Effector memory CD8-positive, alpha-beta T cell (primary cell): Measurements from ENCODE around the gene RAPGEFL1.
"Not testable (repeated sequence)": the region's sequence is repeated elsewhere in the genome, so short reads cannot be mapped to it uniquely, and the experiment has no call there.

Experiments used
- ATAC-seq: fragments of 150-1000 bp; cut with Tn5 transposase; replicated peaks from 2 replicates; pipeline ENCODE4 v1.10.0; 2021; ENCODE audit warnings: mild to moderate bottlenecking, moderate library complexity
- DNase-seq, 3 experiments: peaks; one replicate each; pipeline ENCODE4 v3.0.0; 2021
- H3K27ac Mint-ChIP-seq, 2 donors: one replicate each; pipeline ENCODE4 v1.8.0; 2022; ENCODE audit warnings: mild to moderate bottlenecking in 2 of 2, mixed read lengths in 2 of 2, moderate library complexity in 2 of 2
- H3K27me3 Mint-ChIP-seq, 2 donors: one replicate each; pipeline ENCODE4 v1.8.0; 2022; ENCODE audit warnings: mixed read lengths in 2 of 2
- H3K36me3 Mint-ChIP-seq: one replicate; pipeline ENCODE4 v1.8.0; 2022; ENCODE audit warnings: mild to moderate bottlenecking, moderate library complexity, mixed read lengths; ENCODE audit not compliant: insufficient read depth
- H3K4me1 Mint-ChIP-seq, 2 donors: one replicate each; pipeline ENCODE4 v1.8.0; 2022; ENCODE audit warnings: low read depth in 2 of 2, mixed read lengths in 2 of 2
- H3K4me3 Mint-ChIP-seq, 2 donors: one replicate each; pipeline ENCODE4 v1.8.0; 2022; ENCODE audit warnings: mild to moderate bottlenecking in 2 of 2, mixed read lengths in 2 of 2, moderate library complexity in 2 of 2
- H3K9me3 Mint-ChIP-seq, 2 donors: one replicate each; pipeline ENCODE4 v1.8.0; 2022; ENCODE audit warnings: mixed read lengths in 2 of 2
- total RNA-seq, 9 experiments: gene quantifications; one replicate each; lab custom pipeline; 2026; lab: John Stamatoyannopoulos, UW

Gene RAPGEFL1, protein sequence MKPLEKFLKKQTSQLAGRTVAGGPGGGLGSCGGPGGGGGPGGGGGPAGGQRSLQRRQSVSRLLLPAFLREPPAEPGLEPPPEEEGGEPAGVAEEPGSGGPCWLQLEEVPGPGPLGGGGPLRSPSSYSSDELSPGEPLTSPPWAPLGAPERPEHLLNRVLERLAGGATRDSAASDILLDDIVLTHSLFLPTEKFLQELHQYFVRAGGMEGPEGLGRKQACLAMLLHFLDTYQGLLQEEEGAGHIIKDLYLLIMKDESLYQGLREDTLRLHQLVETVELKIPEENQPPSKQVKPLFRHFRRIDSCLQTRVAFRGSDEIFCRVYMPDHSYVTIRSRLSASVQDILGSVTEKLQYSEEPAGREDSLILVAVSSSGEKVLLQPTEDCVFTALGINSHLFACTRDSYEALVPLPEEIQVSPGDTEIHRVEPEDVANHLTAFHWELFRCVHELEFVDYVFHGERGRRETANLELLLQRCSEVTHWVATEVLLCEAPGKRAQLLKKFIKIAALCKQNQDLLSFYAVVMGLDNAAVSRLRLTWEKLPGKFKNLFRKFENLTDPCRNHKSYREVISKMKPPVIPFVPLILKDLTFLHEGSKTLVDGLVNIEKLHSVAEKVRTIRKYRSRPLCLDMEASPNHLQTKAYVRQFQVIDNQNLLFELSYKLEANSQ
- 4.8 to 10.0 (median 6.1) reads per million in 9 experiments for total RNA-seq

DNA sequence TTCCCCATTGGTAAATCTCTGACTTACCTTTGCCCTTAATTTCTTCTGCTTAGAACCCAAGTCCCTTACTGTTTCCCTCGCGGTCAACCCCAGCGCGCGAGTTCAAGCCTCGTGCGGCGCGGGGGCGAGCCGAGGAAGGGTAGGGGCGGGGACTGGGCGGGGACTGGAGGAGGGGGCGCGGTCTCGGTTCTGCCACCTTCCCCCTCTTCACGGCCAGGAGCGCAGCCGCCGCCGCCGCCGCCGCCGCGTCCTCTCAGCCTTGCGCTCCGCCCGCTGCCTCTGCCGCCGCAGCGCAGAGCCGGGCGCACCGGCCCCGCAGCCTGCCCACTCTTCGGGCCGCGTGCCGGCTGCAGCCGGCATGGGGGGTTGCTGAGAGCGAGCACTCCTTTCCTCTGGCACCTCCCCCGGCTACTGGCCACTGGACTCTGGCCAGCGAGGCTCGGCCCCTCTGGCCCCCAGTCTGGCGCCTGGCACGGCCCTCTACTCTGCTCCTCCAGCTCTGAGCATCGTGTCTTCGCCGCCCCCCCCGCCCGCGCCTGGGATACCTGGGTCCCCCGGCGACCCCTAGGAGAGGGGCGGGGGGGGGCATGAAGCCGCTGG lies at the start of gene RAPGEFL1:
RAPGEFL1 (plus strand) TSS at position 196 of the 600 bp plus-strand sequence; CDS start at position 588, 392 bp downstream.
- H3K27ac Mint-ChIP-seq: no peak within 1 kb of the TSS

DNA sequence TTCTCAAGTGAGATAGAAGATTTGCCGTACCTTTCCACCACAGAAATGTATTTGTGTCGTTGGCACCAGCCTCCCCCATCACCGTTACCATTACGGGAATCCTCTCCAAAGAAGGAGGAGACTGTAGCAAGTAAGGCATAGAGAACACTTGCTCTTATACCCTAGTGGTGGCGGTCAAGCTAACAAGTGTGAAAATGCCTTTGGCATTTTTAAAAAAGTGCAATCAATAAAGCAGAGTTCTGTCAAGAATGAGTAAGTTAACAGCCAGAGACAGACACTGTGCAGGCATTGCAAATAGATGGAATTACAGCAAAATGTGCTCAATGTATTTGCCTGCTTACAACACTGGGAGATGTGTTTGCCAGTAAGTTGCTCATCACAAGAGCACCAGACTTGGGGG lies 47.8 kb upstream of the RAPGEFL1 start:
- peaks cover 9 to 11% of the 10 kb centered on the region in 2 donors for H3K4me1 Mint-ChIP-seq
- H3K27ac Mint-ChIP-seq: peak overlapping the region in 1 of 2 donors; percentile 80
- H3K4me3 Mint-ChIP-seq: no peak overlapping the region
- H3K27me3 Mint-ChIP-seq: no peaks in the 10 kb centered on the region
- H3K36me3 Mint-ChIP-seq: peaks cover 83% of the 10 kb centered on the region
- DNase-seq (no peak), ATAC-seq (no peak)
- no peaks in the 10 kb centered on the region for H3K9me3 Mint-ChIP-seq

More for the DNA sequence above, at the start of gene RAPGEFL1:
- peaks cover 26% of the 10 kb centered on the region for H3K36me3 Mint-ChIP-seq
- H3K27me3 Mint-ChIP-seq: no peaks in the 10 kb centered on the region
- peak; percentile 98 for ATAC-seq
- peak; percentile 54 to 72 (median 68) for DNase-seq
- H3K4me3 Mint-ChIP-seq: peak within 1 kb of the TSS; percentile 43 to 67
- peaks cover 0 to 9% of the 10 kb centered on the region in 2 donors for H3K4me1 Mint-ChIP-seq
- no peaks in the 10 kb centered on the region for H3K9me3 Mint-ChIP-seq

DNA sequence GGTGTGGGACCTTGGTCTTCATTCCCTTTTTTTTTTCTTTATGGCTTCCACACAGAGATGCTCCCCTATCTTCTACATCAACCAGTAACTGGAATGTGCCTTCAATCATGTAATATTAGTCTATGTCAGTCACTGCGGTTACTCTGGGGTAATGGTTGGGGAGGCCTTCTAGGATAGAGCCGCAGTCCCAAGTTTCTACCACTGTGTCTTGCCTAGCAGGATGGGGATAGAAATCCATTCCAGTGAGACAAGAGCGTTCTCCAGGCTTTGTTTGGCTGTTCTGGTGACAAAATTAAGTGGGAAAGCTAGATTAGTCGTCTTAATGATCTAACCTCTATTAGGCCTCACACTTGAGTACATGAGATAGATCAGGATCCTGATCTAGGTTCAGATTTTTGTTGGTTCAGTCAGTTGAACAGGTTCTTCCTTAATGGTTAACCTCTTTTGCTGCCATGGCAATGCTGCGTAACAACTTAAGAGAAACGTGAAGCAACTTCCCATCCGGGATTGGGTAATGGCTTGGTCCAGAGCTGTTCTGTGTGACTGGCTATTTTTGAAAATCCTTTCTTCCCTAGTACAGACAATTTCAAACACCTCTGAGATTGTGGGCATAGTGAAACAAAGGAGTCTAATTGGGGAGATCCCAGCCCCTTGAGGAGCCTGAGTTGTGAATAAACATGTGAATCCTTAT lies 46.8 kb upstream of the RAPGEFL1 start:
- Mint-ChIP-seq H3K36me3 (peaks cover 85% of the 10 kb centered on the region), H3K4me1 (peaks cover 8 to 9% of the 10 kb centered on the region in 2 donors), H3K27ac (peak overlapping the region in 1 of 2 donors; percentile 74), H3K9me3 (no peaks in the 10 kb centered on the region), H3K4me3 (no peak overlapping the region), H3K27me3 (no peaks in the 10 kb centered on the region)
- DNase-seq: no peak
- no peak for ATAC-seq

DNA sequence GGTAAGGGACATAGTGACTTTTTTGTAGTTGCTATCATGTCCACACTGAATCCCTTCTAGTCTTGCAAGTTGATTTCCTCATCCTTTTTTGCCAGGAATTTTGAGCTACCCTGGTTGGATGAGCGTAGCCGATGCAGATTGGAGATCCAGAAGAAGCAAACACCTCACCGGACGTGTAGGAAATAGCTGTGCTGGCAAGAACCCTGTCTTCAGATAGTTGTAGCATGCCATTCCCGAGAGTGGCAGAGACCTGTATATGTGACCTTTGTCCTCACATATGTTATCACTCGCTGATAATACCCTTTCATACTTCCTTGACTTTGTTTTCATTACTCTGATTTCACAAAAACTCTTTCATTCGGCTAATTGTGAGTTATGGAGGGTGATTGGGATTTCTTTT lies 43.1 kb upstream of the RAPGEFL1 start:
- H3K4me3 Mint-ChIP-seq: no peak overlapping the region
- DNase-seq (no peak), ATAC-seq (no peak)
- H3K27ac Mint-ChIP-seq: peak overlapping the region; percentile 8 to 82
- H3K4me1 Mint-ChIP-seq: peaks cover 8% of the 10 kb centered on the region in 2 donors
- no peaks in the 10 kb centered on the region for H3K9me3 Mint-ChIP-seq
- H3K27me3 Mint-ChIP-seq: no peaks in the 10 kb centered on the region
- H3K36me3 Mint-ChIP-seq: peaks cover 78% of the 10 kb centered on the region

DNA sequence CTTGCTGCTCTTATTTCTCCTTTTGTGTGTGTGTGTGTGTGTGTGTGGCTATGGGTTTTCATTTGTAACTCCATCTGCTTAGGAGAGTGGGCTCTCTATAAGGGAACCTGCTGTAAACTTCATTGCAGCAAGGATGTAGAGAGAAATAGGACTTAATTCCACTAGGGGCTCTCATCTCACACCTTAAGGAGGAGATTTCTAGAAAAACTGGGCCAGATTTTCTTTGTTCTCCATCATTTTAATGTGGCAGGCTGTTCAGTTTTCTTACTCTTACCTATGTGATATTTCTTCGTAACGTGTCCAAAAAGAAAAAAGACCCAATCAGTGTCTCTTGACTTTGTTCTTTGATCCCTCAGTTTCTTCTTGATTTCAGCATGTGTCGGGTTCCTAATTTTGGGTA lies 41.5 kb upstream of the RAPGEFL1 start:
- ATAC-seq (no peak), DNase-seq (no peak)
- Mint-ChIP-seq H3K27ac (peak overlapping the region; percentile 8 to 82), H3K27me3 (no peaks in the 10 kb centered on the region), H3K9me3 (no peaks in the 10 kb centered on the region), H3K36me3 (peaks cover 78% of the 10 kb centered on the region), H3K4me1 (peaks cover 12 to 22% of the 10 kb centered on the region in 2 donors), H3K4me3 (no peak overlapping the region)

DNA sequence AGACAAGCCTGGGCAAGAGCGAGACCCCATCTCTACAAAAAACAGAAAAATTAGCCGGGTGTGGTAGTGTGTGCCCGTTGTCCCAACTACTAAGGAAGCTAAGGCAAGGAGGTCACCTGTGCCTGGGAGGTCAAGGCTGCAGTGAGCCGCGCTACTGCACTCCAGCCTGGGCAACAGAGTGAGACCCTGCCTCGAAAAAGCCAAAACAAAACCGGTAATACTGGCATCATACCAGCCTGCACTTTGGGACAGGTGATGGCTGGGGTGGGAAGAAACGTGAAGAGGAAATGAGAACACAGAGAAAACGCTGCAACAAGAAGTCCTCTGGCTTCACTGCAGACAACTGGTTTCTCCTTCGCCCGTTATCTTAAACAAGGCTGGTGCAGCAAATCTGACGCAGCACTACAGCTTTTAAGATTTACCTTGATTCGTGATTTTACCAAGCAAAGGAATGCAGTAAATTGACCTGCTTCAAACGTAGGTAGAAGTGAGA lies 37.7 kb upstream of the RAPGEFL1 start:
- Mint-ChIP-seq H3K4me1 (peaks cover 25 to 37% of the 10 kb centered on the region in 2 donors), H3K27me3 (no peaks in the 10 kb centered on the region), H3K4me3 (peak overlapping the region; percentile 72 to 83), H3K27ac (peak overlapping the region; percentile 97 to 98), H3K36me3 (peaks cover 67% of the 10 kb centered on the region), H3K9me3 (no peaks in the 10 kb centered on the region)
- no peak for DNase-seq
- peak; percentile 16 for ATAC-seq

DNA sequence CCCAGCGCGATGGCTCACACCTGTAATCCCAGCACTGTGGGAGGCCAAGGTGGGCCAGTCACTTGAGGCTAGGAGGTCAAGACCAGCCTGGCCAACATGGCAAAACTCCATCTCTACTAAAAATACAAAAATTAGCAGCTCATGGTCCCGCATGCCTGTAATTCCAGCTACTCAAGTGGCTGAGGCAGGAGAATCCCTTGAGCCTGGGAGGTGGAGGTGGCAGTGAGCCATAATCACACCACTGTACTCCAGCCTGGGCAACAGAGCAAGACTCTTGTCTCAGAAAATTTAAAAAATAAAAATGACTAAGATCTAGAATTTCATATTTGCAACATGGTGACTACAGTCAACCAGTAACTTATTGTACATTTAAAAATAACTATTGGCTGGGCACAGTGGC lies 34.1 kb upstream of the RAPGEFL1 start:
- not testable (repeated sequence) for DNase-seq, H3K9me3 Mint-ChIP-seq, H3K27ac Mint-ChIP-seq, H3K27me3 Mint-ChIP-seq, ATAC-seq, H3K4me3 Mint-ChIP-seq
- H3K4me1 Mint-ChIP-seq: peaks cover 30 to 45% of the 10 kb centered on the region in 2 donors
- peaks cover 68% of the 10 kb centered on the region for H3K36me3 Mint-ChIP-seq

DNA sequence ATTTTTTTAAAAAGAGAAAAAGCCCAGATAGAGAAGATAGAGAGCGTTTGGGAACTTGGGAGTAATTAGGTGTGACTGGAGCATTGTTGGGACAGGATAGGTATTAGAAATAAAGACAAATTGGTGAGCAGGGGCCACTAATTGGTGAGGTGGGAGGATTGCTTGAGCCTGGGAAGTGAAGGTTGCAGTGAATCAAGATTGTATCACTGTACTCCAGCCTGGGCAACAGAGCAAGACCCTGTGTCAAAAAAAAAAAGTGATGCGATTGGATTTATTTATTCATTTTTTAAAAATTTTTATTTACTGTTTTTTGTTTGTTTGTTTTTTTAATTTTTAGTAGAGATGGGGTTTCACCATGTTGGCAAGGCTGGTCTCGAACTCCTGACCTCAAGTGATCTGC lies 31.8 kb upstream of the RAPGEFL1 start:
- no peak overlapping the region for H3K4me3 Mint-ChIP-seq
- H3K4me1 Mint-ChIP-seq: peaks cover 32 to 57% of the 10 kb centered on the region in 2 donors
- no peaks in the 10 kb centered on the region for H3K9me3 Mint-ChIP-seq
- H3K36me3 Mint-ChIP-seq: peaks cover 70% of the 10 kb centered on the region
- ATAC-seq (no peak), DNase-seq (no peak)
- H3K27me3 Mint-ChIP-seq: no peaks in the 10 kb centered on the region
- peak overlapping the region; percentile 26 to 81 for H3K27ac Mint-ChIP-seq

DNA sequence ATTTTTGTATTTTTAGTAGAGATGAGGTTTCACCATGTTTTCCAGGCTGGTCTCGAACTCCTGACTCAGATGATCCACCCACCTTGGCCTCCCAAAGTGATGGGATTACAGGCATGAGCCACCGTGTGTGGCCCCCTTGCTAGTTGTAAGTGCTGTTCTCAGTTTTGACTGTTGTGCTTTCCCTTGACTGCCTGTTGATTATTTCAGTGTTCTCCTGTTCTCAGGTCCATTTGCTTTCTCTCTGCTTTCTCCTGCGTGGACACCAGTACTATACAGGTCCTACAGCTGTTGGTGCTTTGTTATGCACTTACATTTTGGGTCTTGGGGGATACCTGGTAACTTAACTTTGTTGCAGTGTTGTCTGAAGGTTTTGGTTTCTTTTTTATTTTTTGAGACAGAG lies 28.7 kb upstream of the RAPGEFL1 start:
- DNase-seq (no peak), ATAC-seq (no peak)
- no peaks in the 10 kb centered on the region for H3K9me3 Mint-ChIP-seq
- H3K27me3 Mint-ChIP-seq: no peaks in the 10 kb centered on the region
- H3K4me3 Mint-ChIP-seq: no peak overlapping the region
- H3K36me3 Mint-ChIP-seq: peaks cover 58% of the 10 kb centered on the region
- H3K4me1 Mint-ChIP-seq: peaks cover 22 to 50% of the 10 kb centered on the region in 2 donors
- peak overlapping the region in 1 of 2 donors; percentile 28 for H3K27ac Mint-ChIP-seq

DNA sequence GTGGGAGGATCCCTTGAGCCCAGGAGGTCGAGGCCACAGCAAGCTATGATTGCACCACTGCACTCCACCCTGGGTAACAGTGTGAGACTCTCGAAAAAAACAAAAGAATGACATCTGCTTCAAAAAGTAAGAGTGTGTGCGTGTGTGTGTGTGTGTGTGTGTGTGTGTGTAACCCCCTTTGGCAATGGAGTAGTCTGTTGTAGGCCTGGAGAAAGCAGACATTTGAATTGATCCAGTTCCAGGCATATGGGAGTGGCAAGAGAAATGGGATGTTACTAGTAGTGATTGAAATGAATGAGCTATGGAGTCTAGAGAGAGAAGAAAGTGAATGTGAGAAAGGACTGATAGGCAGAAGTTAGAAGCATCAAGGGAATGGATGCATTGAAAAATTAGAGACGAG lies 27.0 kb upstream of the RAPGEFL1 start:
- ATAC-seq: no peak
- Mint-ChIP-seq H3K4me3 (no peak overlapping the region), H3K9me3 (no peaks in the 10 kb centered on the region), H3K27me3 (no peaks in the 10 kb centered on the region), H3K36me3 (peaks cover 63% of the 10 kb centered on the region), H3K27ac (no peak overlapping the region), H3K4me1 (peaks cover 21 to 58% of the 10 kb centered on the region in 2 donors)
- DNase-seq: no peak

DNA sequence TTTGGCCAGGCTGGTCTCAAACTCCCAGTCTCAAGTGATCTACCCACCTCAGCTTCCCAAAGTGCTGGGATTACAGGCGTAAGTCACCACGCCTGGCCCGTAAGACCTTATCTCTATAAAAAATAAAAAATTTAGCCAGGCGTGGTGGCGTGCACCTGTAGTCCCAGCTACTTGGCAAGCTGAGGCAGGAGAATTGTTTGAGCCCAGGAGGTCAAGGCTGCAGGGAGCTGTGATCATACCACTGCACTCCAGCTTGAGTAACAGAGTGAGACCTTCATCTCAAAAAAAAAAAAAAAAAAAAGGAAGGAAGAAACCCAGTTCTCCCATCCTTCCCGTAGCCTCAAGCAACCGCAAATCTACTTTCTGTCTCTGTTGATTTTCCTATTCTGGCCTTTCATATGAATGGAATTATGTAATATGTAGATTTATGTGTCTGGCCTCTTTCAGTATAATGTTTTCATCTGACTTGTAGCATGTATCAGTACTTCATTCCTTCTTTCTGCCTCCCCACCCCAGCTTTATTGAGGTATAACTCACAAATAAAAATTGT lies 25.8 kb upstream of the RAPGEFL1 start:
- Mint-ChIP-seq H3K27ac (peak overlapping the region in 1 of 2 donors; percentile 25), H3K4me1 (peaks cover 23 to 58% of the 10 kb centered on the region in 2 donors), H3K36me3 (peaks cover 65% of the 10 kb centered on the region), H3K4me3 (no peak overlapping the region), H3K9me3 (no peaks in the 10 kb centered on the region), H3K27me3 (no peaks in the 10 kb centered on the region)
- ATAC-seq (no peak), DNase-seq (no peak)

DNA sequence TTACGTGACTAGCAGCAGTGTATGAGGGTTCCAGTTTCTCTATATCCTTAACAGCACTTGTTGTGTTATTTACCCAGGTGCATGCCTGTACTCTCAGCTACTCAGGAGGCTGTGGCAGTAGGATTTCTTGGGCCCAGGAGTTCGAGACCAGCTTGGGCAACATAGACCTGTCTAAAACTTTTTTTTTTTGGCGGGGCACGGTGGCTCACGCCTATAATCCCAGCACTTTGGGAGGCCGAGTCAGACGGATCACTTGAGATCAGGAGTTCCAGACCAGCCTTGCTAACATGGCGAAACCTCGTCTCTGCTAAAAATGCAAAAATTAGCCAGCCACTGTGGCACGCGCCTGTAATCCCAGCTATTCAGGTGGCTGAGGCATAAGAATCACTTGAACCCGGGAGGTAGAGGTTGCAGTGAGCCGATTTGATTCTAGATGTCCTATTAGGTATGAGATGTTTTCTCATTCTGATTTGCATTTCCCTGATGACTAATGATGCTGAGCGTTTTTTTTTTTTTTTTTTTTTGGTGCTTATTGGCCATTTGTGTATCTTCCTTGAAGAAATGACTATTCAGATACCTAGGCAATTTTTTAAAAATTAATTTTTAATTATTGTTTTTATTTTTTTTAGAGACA lies 23.6 kb upstream of the RAPGEFL1 start:
- ATAC-seq (no peak), DNase-seq (no peak)
- peaks cover 54% of the 10 kb centered on the region for H3K36me3 Mint-ChIP-seq
- peak overlapping the region in 1 of 2 donors; percentile 77 for H3K27ac Mint-ChIP-seq
- H3K27me3 Mint-ChIP-seq: no peaks in the 10 kb centered on the region
- no peak overlapping the region for H3K4me3 Mint-ChIP-seq
- H3K9me3 Mint-ChIP-seq: no peaks in the 10 kb centered on the region
- H3K4me1 Mint-ChIP-seq: peaks cover 19 to 55% of the 10 kb centered on the region in 2 donors
